ENCODE data around the gene SCT.
A peak's percentile ranks its signal among the peaks of the same experiment; 100 is the strongest.

The SCT gene

GRCh38 chr11:646214-646613 lies 19.2 kb upstream of the SCT start:
- DNase-seq (ENCODE audit: low read depth), result no peak
- H3K4me3 ChIP-seq (ENCODE audit: low read depth, low read length), result no peak overlapping the region

GRCh38 chr11:645536-645935 lies 18.6 kb upstream of the SCT start:
- no peak for DNase-seq (ENCODE audit: low read depth)
- no peak overlapping the region for H3K4me3 ChIP-seq (ENCODE audit: low read depth, low read length)

- DNase-seq (ENCODE audit: low read depth), result no peak
Measured at GRCh38 chr11:643849-644738, 17.1 kb upstream of the SCT start.

GRCh38 chr11:643366-643765 lies 16.4 kb upstream of the SCT start:
- no peak overlapping the region for H3K4me3 ChIP-seq (ENCODE audit: low read depth, low read length)
- DNase-seq (ENCODE audit: low read depth), result no peak

More at GRCh38 chr11:643849-644738, 17.1 kb upstream of the SCT start:
- no peak overlapping the region for H3K4me3 ChIP-seq (ENCODE audit: low read depth, low read length)

GRCh38 chr11:641806-642370 lies 14.9 kb upstream of the SCT start:
- no peak for DNase-seq (ENCODE audit: low read depth)
- no peak overlapping the region for H3K4me3 ChIP-seq (ENCODE audit: low read depth, low read length)

- H3K4me3 ChIP-seq (ENCODE audit: low read depth, low read length), result no peak overlapping the region
- DNase-seq (ENCODE audit: low read depth), result no peak
Measured at GRCh38 chr11:640021-640706, 13.2 kb upstream of the SCT start.

GRCh38 chr11:639332-639955 lies 12.5 kb upstream of the SCT start:
- DNase-seq (ENCODE audit: low read depth), result no peak
- no peak overlapping the region for H3K4me3 ChIP-seq (ENCODE audit: low read depth, low read length)

- no peak overlapping the region for H3K4me3 ChIP-seq (ENCODE audit: low read depth, low read length)
- no peak for DNase-seq (ENCODE audit: low read depth)
Measured at GRCh38 chr11:638631-639331, 11.8 kb upstream of the SCT start.

GRCh38 chr11:637593-638521 lies 10.9 kb upstream of the SCT start:
- no peak overlapping the region for H3K4me3 ChIP-seq (ENCODE audit: low read depth, low read length)
- DNase-seq (ENCODE audit: low read depth), result no peak

- DNase-seq (ENCODE audit: low read depth), result no peak
- H3K4me3 ChIP-seq (ENCODE audit: low read depth, low read length), result no peak overlapping the region
Measured at GRCh38 chr11:637333-637592, 10.3 kb upstream of the SCT start.

GRCh38 chr11:636511-637332 lies 9.7 kb upstream of the SCT start, which contains the start of gene DRD4:
Gene DRD4 (plus strand): TSS chr11:637269. CDS start chr11:637305, 36 bp downstream.
- DNase-seq (ENCODE audit: low read depth), result no peak
- H3K4me3 ChIP-seq (ENCODE audit: low read depth, low read length), result peak within 1 kb of the TSS; percentile 11

GRCh38 chr11:635945-636510 lies 9.0 kb upstream of the SCT start:
- DNase-seq (ENCODE audit: low read depth), result no peak
- no peak overlapping the region for H3K4me3 ChIP-seq (ENCODE audit: low read depth, low read length)

- no peak overlapping the region for H3K4me3 ChIP-seq (ENCODE audit: low read depth, low read length)
- no peak for DNase-seq (ENCODE audit: low read depth)
Measured at GRCh38 chr11:630871-631270, 3.9 kb upstream of the SCT start.

- no peak for DNase-seq (ENCODE audit: low read depth)
- H3K4me3 ChIP-seq (ENCODE audit: low read depth, low read length), result no peak overlapping the region
Measured at GRCh38 chr11:629237-629583, 2.2 kb upstream of the SCT start.

GRCh38 chr11:628056-628455 lies 1.1 kb upstream of the SCT start:
- no peak overlapping the region for H3K4me3 ChIP-seq (ENCODE audit: low read depth, low read length)
- no peak for DNase-seq (ENCODE audit: low read depth)

- DNase-seq (ENCODE audit: low read depth), result no peak
- H3K4me3 ChIP-seq (ENCODE audit: low read depth, low read length), result no peak overlapping the region
Measured at GRCh38 chr11:627308-627576, 261 bp upstream of the SCT start.

- no peak for DNase-seq (ENCODE audit: low read depth)
- H3K4me3 ChIP-seq (ENCODE audit: low read depth, low read length), result no peak overlapping the region
Measured at GRCh38 chr11:625636-626268, 1.2 kb downstream of the SCT start.

Data from skeletal muscle cell (primary cell).